GM11168 (cell line): ENCODE results near the gene EEF1G.
"Not testable (repeated sequence)": the region's sequence is repeated elsewhere in the genome, so short reads cannot be mapped to it uniquely, and the experiment has no call there.

ENCODE experiments used
- in situ Hi-C: fragments of 300-500 bp; cut with MboI; formaldehyde crosslinking; loops from one replicate; pipeline ENCODE4 v1.12.0; 2022; ENCODE audit warnings: low sequenced_read_pairs; ENCODE audit not compliant: unreplicated experiment

EEF1G gene

GRCh38 chr11:62604460-62605120 is 30.9 kb upstream of the EEF1G start:
- in situ Hi-C loops: no loop called here

- in situ Hi-C loops: no loop called here
Measured at GRCh38 chr11:62603776-62604299, 30.1 kb upstream of the EEF1G start.

- in situ Hi-C loops: no loop called here
Measured at GRCh38 chr11:62603072-62603408, 29.3 kb upstream of the EEF1G start.

GRCh38 chr11:62602141-62603071 is 28.7 kb upstream of the EEF1G start:
- in situ Hi-C loops: no loop called here

- in situ Hi-C loops: no loop called here
Measured at GRCh38 chr11:62601372-62602140, 27.9 kb upstream of the EEF1G start, which contains the start of gene MTA2. MTA2 (minus strand) TSS chr11:62601865; CDS start chr11:62601450, 415 bp downstream.

- in situ Hi-C loops: no loop called here
Measured at GRCh38 chr11:62601122-62601371, 27.4 kb upstream of the EEF1G start.

GRCh38 chr11:62600367-62601121 is 26.9 kb upstream of the EEF1G start:
- in situ Hi-C loops: no loop called here

- in situ Hi-C loops: no loop called here
Measured at GRCh38 chr11:62599901-62600300, 26.2 kb upstream of the EEF1G start.

GRCh38 chr11:62599069-62599696 is 25.5 kb upstream of the EEF1G start:
- in situ Hi-C loops: no loop called here

GRCh38 chr11:62595124-62595523 is 21.4 kb upstream of the EEF1G start:
- in situ Hi-C loops: no loop called here

GRCh38 chr11:62593434-62594044 is 19.8 kb upstream of the EEF1G start:
- in situ Hi-C loops: no loop called here

GRCh38 chr11:62592989-62593421 is 19.3 kb upstream of the EEF1G start:
- in situ Hi-C loops: no loop called here

GRCh38 chr11:62592146-62592815 is 18.6 kb upstream of the EEF1G start:
- in situ Hi-C loops: no loop called here

- in situ Hi-C loops: no loop called here
Measured at GRCh38 chr11:62591448-62592145, 17.9 kb upstream of the EEF1G start, which contains the start of gene TUT1. TUT1 (minus strand) TSS chr11:62591523; CDS start chr11:62591485, 38 bp downstream.

- in situ Hi-C loops: no loop called here
Measured at GRCh38 chr11:62588966-62589637, 15.4 kb upstream of the EEF1G start.

- in situ Hi-C loops: not testable (repeated sequence)
Measured at GRCh38 chr11:62585356-62585755, 11.7 kb upstream of the EEF1G start.

- in situ Hi-C loops: not testable (repeated sequence)
Measured at GRCh38 chr11:62581735-62582134, 8.0 kb upstream of the EEF1G start.
